Natural killer cell (primary cell): ENCODE results near the gene NRARP. TPM values are rescaled to one million over a fixed set of nuclear protein-coding genes. Genes with fewer than 3 reads are reported as not detected.
"Not testable (repeated sequence)": the region's sequence is repeated elsewhere in the genome, so short reads cannot be mapped to it uniquely, and the experiment has no call there.

ENCODE experiments used
- ATAC-seq, 3 donors: fragments of 150-1000 bp in 2 of 3; fragments of 200-7000 bp in 1 of 3; cut with Tn5 transposase; 1 replicate in 1 of 3; 2 replicates in 2 of 3; pipeline ENCODE4 v1.10.0; 2021; ENCODE audit warnings: mild to moderate bottlenecking in 2 of 3, moderate library complexity in 2 of 3
- DNase-seq, 2 donors: peaks; one replicate each; pipeline versions ENCODE4 v3.0.0 to v3.0.0-alpha.2; 2013 to 2021; ENCODE audit warnings: mixed read lengths in 1 of 2
- H3K27ac ChIP-seq: one replicate; pipeline ENCODE4 v1.5.1; 2013; ENCODE audit warnings: mild to moderate bottlenecking, low read length
- H3K27me3 ChIP-seq: one replicate; pipeline ENCODE4 v1.6.1; 2013; ENCODE audit warnings: low read length; ENCODE audit not compliant: control insufficient read depth, insufficient read depth
- H3K36me3 ChIP-seq: one replicate; pipeline ENCODE4 v1.6.1; 2013; ENCODE audit warnings: low read length; ENCODE audit not compliant: control insufficient read depth, insufficient read depth
- H3K4me1 ChIP-seq: one replicate; pipeline ENCODE4 v1.6.1; 2013; ENCODE audit warnings: low read length; ENCODE audit not compliant: control insufficient read depth, insufficient read depth
- H3K4me3 ChIP-seq: one replicate; pipeline ENCODE4 v1.5.1; 2013; ENCODE audit warnings: low read length
- H3K9me3 ChIP-seq: one replicate; pipeline ENCODE4 v1.6.1; 2013; ENCODE audit warnings: low read length; ENCODE audit not compliant: control insufficient read depth, insufficient read depth
- H3K27ac Mint-ChIP-seq, 2 donors: one replicate each; pipeline ENCODE4 v1.8.0; 2022; ENCODE audit warnings: mild to moderate bottlenecking in 2 of 2, mixed read lengths in 2 of 2, moderate library complexity in 1 of 2
- H3K27me3 Mint-ChIP-seq, 2 donors: one replicate each; pipeline ENCODE4 v1.8.0; 2022; ENCODE audit warnings: low read depth in 2 of 2, mixed read lengths in 2 of 2
- H3K36me3 Mint-ChIP-seq: one replicate; pipeline ENCODE4 v1.8.0; 2022; ENCODE audit warnings: mixed read lengths
- H3K4me1 Mint-ChIP-seq, 2 donors: one replicate each; pipeline ENCODE4 v1.8.0; 2022; ENCODE audit warnings: mixed read lengths in 2 of 2
- H3K4me3 Mint-ChIP-seq: one replicate; pipeline ENCODE4 v1.8.0; 2022; ENCODE audit warnings: mild to moderate bottlenecking, moderate library complexity, mixed read lengths
- H3K9me3 Mint-ChIP-seq, 2 donors: one replicate each; pipeline ENCODE4 v1.8.0; 2022; ENCODE audit warnings: mixed read lengths in 2 of 2
- CTCF ChIP-seq: fragments of 200-600 bp; IDR thresholded peaks from one replicate; pipeline ENCODE4 v1.8.0; 2022; ENCODE audit warnings: antibody characterized with exemption
- WGBS: methylation state at CpG from one replicate; pipeline ENCODE4 v1.1.7; 2013; ENCODE audit warnings: missing lambda C conversion rate; ENCODE audit not compliant: insufficient coverage; 5-methylcytosine and 5-hydroxymethylcytosine counted together
- intact Hi-C: fragments of 100-400 bp; cut with micrococcal nuclease; formaldehyde crosslinking; loops from one replicate; pipeline ENCODE4 v1.14.2; 2022
- total RNA-seq, 4 donors: library from RNA; stranded (reverse); fragments of 120-200 nt in 1 of 4; gene quantifications; one replicate each; pipeline versions ENCODE4 v1.2.3 to v1.2.4, GENCODE V29; 2013 to 2022

NRARP gene
- total RNA-seq, 3 donors from 2014 or later (not counting 1 experiment from before 2014, with no cell fraction given): 0.88 to 2.3 (median 1.2) TPM

DNA sequence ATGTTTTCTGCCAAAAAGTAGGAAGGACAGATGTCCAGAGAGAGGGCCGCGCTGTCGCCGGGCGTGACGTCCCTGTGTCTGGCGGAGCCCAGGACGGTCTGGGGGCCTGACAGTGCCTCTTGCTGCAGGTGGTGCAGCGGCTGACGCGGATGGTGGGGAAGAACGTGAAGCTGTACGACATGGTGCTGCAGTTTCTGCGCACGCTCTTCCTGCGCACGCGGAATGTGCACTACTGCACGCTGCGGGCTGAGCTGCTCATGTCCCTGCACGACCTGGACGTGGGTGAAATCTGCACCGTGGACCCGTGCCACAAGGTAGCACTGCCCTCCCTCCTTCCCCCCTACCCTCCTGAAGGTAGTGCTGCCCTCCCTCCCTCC, 39.2 kb downstream of the NRARP start:
- H3K4me3 Mint-ChIP-seq: no peak overlapping the region
- H3K27me3 Mint-ChIP-seq: no peaks in the 10 kb centered on the region
- no peak for ATAC-seq
- no peak for DNase-seq
- no peaks in the 10 kb centered on the region for H3K27me3 ChIP-seq
- H3K27ac ChIP-seq: no peak overlapping the region
- no peaks in the 10 kb centered on the region for H3K36me3 Mint-ChIP-seq
- 92% methylated on average over 24 of the region's 24 CpGs for WGBS
- intact Hi-C loops: no loop called here
- no peaks in the 10 kb centered on the region for H3K9me3 ChIP-seq
- no peak overlapping the region for H3K27ac Mint-ChIP-seq
- peaks cover 33% of the 10 kb centered on the region for H3K36me3 ChIP-seq
- H3K4me1 Mint-ChIP-seq: peaks cover 0 to 6% of the 10 kb centered on the region in 2 donors
- no peaks in the 10 kb centered on the region for H3K9me3 Mint-ChIP-seq
- no peak for TF ChIP-seq CTCF
- no peak overlapping the region for H3K4me3 ChIP-seq
- H3K4me1 ChIP-seq: peaks cover under 1% of the 10 kb centered on the region

GRCh38 chr9:137262173-137262908, 39.7 kb downstream of the NRARP start:
- H3K4me1 ChIP-seq, H3K27me3 ChIP-seq, H3K27ac ChIP-seq, H3K27me3 Mint-ChIP-seq, H3K4me3 Mint-ChIP-seq, H3K4me1 Mint-ChIP-seq, H3K9me3 ChIP-seq, H3K4me3 ChIP-seq, ATAC-seq, H3K36me3 Mint-ChIP-seq, H3K9me3 Mint-ChIP-seq, H3K27ac Mint-ChIP-seq, DNase-seq, intact Hi-C loops: not testable (repeated sequence)
- peaks cover 31% of the 10 kb centered on the region for H3K36me3 ChIP-seq
- WGBS: 79% methylated on average over 10 of the region's 15 CpGs

DNA sequence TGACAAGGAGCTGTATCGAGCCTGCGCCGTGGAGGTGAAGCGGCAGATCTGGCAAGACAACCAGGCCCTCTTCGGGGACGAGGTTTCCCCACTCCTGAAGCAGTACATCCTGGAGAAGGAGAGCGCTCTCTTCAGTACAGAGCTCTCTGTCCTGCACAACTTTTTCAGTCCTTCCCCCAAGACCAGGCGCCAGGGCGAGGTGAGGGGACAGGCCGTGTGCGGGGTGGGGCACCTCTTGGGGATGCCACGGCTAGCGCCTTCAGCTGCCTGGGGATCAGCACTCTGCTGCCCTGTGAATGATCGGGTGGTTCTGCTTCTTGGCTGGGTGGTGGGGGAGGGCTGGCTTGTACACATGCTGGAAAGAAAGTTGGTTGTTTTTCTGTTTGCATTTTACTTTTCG, 45.2 kb downstream of the NRARP start:
- no peak overlapping the region for H3K27ac Mint-ChIP-seq

GRCh38 chr9:137256362-137256761, 45.7 kb downstream of the NRARP start:
- WGBS: 95% methylated on average over 15 of the region's 15 CpGs
- H3K27me3 Mint-ChIP-seq: no peaks in the 10 kb centered on the region
- Histone ChIP-seq H3K4me1 (peaks cover 25% of the 10 kb centered on the region), H3K27me3 (no peaks in the 10 kb centered on the region), H3K9me3 (no peaks in the 10 kb centered on the region), H3K27ac (no peak overlapping the region), H3K4me3 (no peak overlapping the region), H3K36me3 (peaks cover 11% of the 10 kb centered on the region)
- peaks cover 0 to 6% of the 10 kb centered on the region in 2 donors for H3K4me1 Mint-ChIP-seq
- no peak for DNase-seq
- no peaks in the 10 kb centered on the region for H3K36me3 Mint-ChIP-seq
- intact Hi-C loops: no loop called here
- no peak overlapping the region for H3K27ac Mint-ChIP-seq
- peak overlapping the region; percentile 88 for H3K4me3 Mint-ChIP-seq
- no peaks in the 10 kb centered on the region for H3K9me3 Mint-ChIP-seq
- no peak for TF ChIP-seq CTCF
- no peak for ATAC-seq

More for the DNA sequence above, 45.2 kb downstream of the NRARP start:
- Mint-ChIP-seq H3K27me3 (no peaks in the 10 kb centered on the region), H3K9me3 (no peaks in the 10 kb centered on the region), H3K36me3 (no peaks in the 10 kb centered on the region), H3K4me3 (peak overlapping the region; percentile 88), H3K4me1 (peaks cover 0 to 11% of the 10 kb centered on the region in 2 donors)
- intact Hi-C loops: no loop called here
- ATAC-seq (no peak), DNase-seq (no peak)
- Histone ChIP-seq H3K4me1 (peaks cover 25% of the 10 kb centered on the region), H3K4me3 (no peak overlapping the region), H3K27me3 (no peaks in the 10 kb centered on the region), H3K27ac (no peak overlapping the region), H3K9me3 (no peaks in the 10 kb centered on the region), H3K36me3 (peaks cover 11% of the 10 kb centered on the region)
- 95% methylated on average over 15 of the region's 15 CpGs for WGBS
- no peak for TF ChIP-seq CTCF
